Thoracic aorta (tissue), 2 donors: Measurements from ENCODE around the gene KRTAP10-10. TPM values are rescaled to one million over a fixed set of nuclear protein-coding genes. Genes with fewer than 3 reads are reported as not detected.
"Not testable (repeated sequence)": the region's sequence is repeated elsewhere in the genome, so short reads cannot be mapped to it uniquely, and the experiment has no call there.

Experiments
- ATAC-seq: fragments of 150-250 bp; one replicate; pipeline ENCODE4 v1.8.0; 2017; ENCODE audit warnings: low read depth; ENCODE audit not compliant: insufficient number of reproducible peaks, low FRiP score
- DNase-seq: peaks from one replicate; pipeline ENCODE4 v3.0.0-alpha.2; 2020; ENCODE audit warnings: low spot score
- H3K27ac ChIP-seq, 2 donors: fragments of 200-600 bp; sonication (generic); 1 replicate in 1 of 2; 2 replicates in 1 of 2; pipeline ENCODE4 v1.5.1; 2016; ENCODE audit warnings: mild to moderate bottlenecking in 2 of 2, moderate library complexity in 2 of 2
- H3K27me3 ChIP-seq: fragments of 200-600 bp; sonication (generic); replicated peaks from 2 replicates; pipeline ENCODE4 v1.6.0; 2016; ENCODE audit warnings: mild to moderate bottlenecking; ENCODE audit not compliant: insufficient read depth
- H3K36me3 ChIP-seq: fragments of 200-600 bp; sonication (generic); one replicate; pipeline ENCODE4 v1.5.1; 2016
- H3K4me1 ChIP-seq, 2 donors: fragments of 200-600 bp; sonication (generic); 1 replicate in 1 of 2; 2 replicates in 1 of 2; pipeline versions ENCODE4 v1.5.1 to v1.6.0; 2016; ENCODE audit warnings: low read depth in 2 of 2, mild to moderate bottlenecking in 1 of 2; ENCODE audit not compliant: control insufficient read depth in 1 of 2
- H3K4me3 ChIP-seq: fragments of 200-600 bp; sonication (generic); 2 replicates; pipeline ENCODE4 v1.5.1; 2016; ENCODE audit warnings: mild to moderate bottlenecking
- H3K9me3 ChIP-seq: fragments of 200-600 bp; sonication (generic); 2 replicates; pipeline ENCODE4 v1.5.1; 2016
- CTCF ChIP-seq: fragments of 200-600 bp; sonication (generic); IDR thresholded peaks from one replicate; pipeline ENCODE4 v1.5.1; 2019; ENCODE audit warnings: antibody characterized with exemption
- total RNA-seq, 2 donors: library from RNA; depleted of rRNA; stranded (reverse); fragments of >200 nt; gene quantifications; one replicate each; pipeline versions ENCODE4 v1.1.0 to v1.2.3, GENCODE V29; 2016

The KRTAP10-10 gene
- total RNA-seq, 2 donors from 2014 or later, result not detected

- Histone ChIP-seq H3K36me3 (no peaks in the 10 kb centered on the region), H3K27me3 (no peaks in the 10 kb centered on the region), H3K9me3 (peaks cover 10% of the 10 kb centered on the region), H3K4me1 (no peaks in the 10 kb centered on the region), H3K4me3 (no peak overlapping the region), H3K27ac (no peak overlapping the region)
- DNase-seq (no peak), ATAC-seq (no peak)
- TF ChIP-seq CTCF, result no peak
Measured at GRCh38 chr21:44628707-44629391, 8.3 kb upstream of the KRTAP10-10 start.

- H3K9me3 ChIP-seq, result peaks cover 10% of the 10 kb centered on the region
- no peaks in the 10 kb centered on the region for H3K36me3 ChIP-seq
- no peaks in the 10 kb centered on the region for H3K4me1 ChIP-seq
- H3K4me3 ChIP-seq, result no peak overlapping the region
- no peak for DNase-seq
- no peak for TF ChIP-seq CTCF
- H3K27me3 ChIP-seq, result no peaks in the 10 kb centered on the region
- no peak overlapping the region for H3K27ac ChIP-seq
- ATAC-seq, result no peak
Measured at GRCh38 chr21:44630440-44630839, 6.7 kb upstream of the KRTAP10-10 start.

- H3K4me3 ChIP-seq, result no peak overlapping the region
- no peak for ATAC-seq
- TF ChIP-seq CTCF, result no peak
- H3K4me1 ChIP-seq, result no peaks in the 10 kb centered on the region
- no peak for DNase-seq
- no peaks in the 10 kb centered on the region for H3K36me3 ChIP-seq
- H3K9me3 ChIP-seq, result peaks cover 10% of the 10 kb centered on the region
- H3K27ac ChIP-seq, result no peak overlapping the region
- no peaks in the 10 kb centered on the region for H3K27me3 ChIP-seq
Measured at GRCh38 chr21:44632067-44632466, 5.1 kb upstream of the KRTAP10-10 start.

- no peak for ATAC-seq
- Histone ChIP-seq H3K9me3 (peaks cover 10% of the 10 kb centered on the region), H3K36me3 (no peaks in the 10 kb centered on the region), H3K4me1 (no peaks in the 10 kb centered on the region), H3K27ac (no peak overlapping the region), H3K4me3 (no peak overlapping the region), H3K27me3 (no peaks in the 10 kb centered on the region)
- TF ChIP-seq CTCF, result no peak
- no peak for DNase-seq
Measured at GRCh38 chr21:44636209-44637017, 743 bp upstream of the KRTAP10-10 start.

GRCh38 chr21:44637851-44638348 lies 744 bp downstream of the KRTAP10-10 start:
- not testable (repeated sequence) for H3K4me1 ChIP-seq, H3K27me3 ChIP-seq, ATAC-seq, H3K27ac ChIP-seq, DNase-seq, H3K9me3 ChIP-seq, H3K36me3 ChIP-seq, H3K4me3 ChIP-seq

GRCh38 chr21:44638506-44639330 lies 1.6 kb downstream of the KRTAP10-10 start:
- not testable (repeated sequence) for H3K36me3 ChIP-seq, ATAC-seq, H3K27ac ChIP-seq, H3K27me3 ChIP-seq, H3K4me3 ChIP-seq, H3K9me3 ChIP-seq, H3K4me1 ChIP-seq, DNase-seq
